ENCODE measurements around the gene RBM6. TPM values are rescaled to one million over a fixed set of nuclear protein-coding genes. Genes with fewer than 3 reads are reported as not detected.

Gene RBM6
- total and polyA plus RNA-seq, 9 of the 15 experiments (the other 6 are each of a cell fraction or from before 2014, with no cell fraction given) = 19.9 to 82.2 (median 57.8) TPM

GRCh38 chr3:50088725-50089608 lies 149.0 kb downstream of the RBM6 start, which contains the start of gene RBM5 (continued):
- TF ChIP-seq, protein P1, sequence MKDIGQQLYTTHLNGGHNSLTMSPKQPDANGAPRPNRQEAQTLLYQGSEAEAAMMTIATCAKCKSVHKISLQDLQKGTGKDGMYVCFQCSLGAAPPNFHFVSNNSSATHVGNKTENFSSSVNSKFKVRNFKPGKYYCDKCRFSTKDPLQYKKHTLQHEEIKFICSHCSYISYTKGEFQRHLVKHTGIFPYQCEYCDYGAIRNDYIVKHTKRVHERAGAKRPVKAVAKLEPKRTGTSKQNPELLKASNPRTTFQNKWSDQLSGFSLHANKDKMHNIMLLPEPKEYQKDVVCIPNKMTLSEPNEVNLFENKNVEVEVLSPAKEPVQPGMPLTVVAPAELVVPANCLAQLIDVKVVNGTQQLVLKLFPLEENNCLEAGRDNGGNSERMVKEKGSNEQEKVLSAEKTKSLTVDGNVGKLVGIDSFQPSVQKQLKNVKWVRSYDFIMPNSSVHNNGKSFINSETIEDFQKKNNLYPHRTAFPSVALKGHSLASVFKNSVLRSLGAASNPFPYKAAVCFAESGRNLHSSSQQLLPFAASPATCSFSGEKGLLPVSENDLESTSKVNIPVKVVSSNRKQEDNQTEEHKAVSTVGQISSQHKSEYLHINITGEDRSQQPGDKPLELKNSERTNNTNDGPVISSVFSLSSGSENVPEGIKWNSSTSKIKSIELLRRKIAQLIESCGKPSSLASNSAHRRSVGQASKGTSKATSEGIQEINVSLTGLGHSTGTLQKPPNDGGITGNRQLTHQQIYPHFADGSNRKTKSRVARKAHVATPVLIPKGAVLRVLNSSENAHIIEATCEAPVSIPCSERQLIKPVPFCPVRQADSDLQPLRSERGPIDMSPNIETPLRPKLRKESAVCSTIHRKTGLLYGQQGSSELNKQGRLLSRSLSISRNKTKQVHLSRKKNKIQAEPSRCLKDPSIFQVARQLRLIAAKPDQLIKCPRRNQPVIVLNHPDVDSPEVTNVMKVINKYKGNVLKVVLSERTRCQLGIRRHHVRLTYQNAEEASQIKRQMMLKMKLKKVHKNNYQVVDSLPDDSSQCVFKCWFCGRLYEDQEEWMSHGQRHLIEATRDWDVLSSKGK (CRISPR knock-in tag; IDR thresholded peaks at IDR 0.05) = no peak
- no peak for TF ChIP-seq FOXK1 (CRISPR knock-in tag; IDR thresholded peaks at IDR 0.05; ENCODE audit: borderline replicate concordance)
- TF ChIP-seq ZNF354B (CRISPR knock-in tag; IDR thresholded peaks at IDR 0.05) = no peak
- TF ChIP-seq ZNF398 (CRISPR knock-in tag; IDR thresholded peaks at IDR 0.05) = no peak
- no peak for TF ChIP-seq SMARCC2 (IDR thresholded peaks at IDR 0.05; ENCODE audit: low read depth)
- peak; percentile 57 for TF ChIP-seq MEIS2 (IDR thresholded peaks at IDR 0.05; ENCODE audit: partially characterized antibody)
- TF ChIP-seq RAD51 (IDR thresholded peaks at IDR 0.05; ENCODE audit: borderline replicate concordance, low read depth) = no peak
- no peak for TF ChIP-seq KLF1 (tag; IDR thresholded peaks at IDR 0.05)
- TF ChIP-seq PRPF4 (IDR thresholded peaks at IDR 0.05; ENCODE audit: insufficient read depth, low read depth, low read length, poor library complexity, severe bottlenecking) = no peak
- no peak for TF ChIP-seq ZBED1 (IDR thresholded peaks at IDR 0.05)
- TF ChIP-seq, protein P2, sequence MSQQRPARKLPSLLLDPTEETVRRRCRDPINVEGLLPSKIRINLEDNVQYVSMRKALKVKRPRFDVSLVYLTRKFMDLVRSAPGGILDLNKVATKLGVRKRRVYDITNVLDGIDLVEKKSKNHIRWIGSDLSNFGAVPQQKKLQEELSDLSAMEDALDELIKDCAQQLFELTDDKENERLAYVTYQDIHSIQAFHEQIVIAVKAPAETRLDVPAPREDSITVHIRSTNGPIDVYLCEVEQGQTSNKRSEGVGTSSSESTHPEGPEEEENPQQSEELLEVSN (IDR thresholded peaks at IDR 0.05; ENCODE audit: borderline replicate concordance in 1 of 2, extremely low read depth in 1 of 2, insufficient read depth in 1 of 2, insufficient read length in 1 of 2, low read depth in 1 of 2, low read length in 1 of 2, poor library complexity in 1 of 2, severe bottlenecking in 1 of 2) = peak in 1 of 2 experiments; percentile 28
- TF ChIP-seq ETV6 (IDR thresholded peaks at IDR 0.05; ENCODE audit: borderline replicate concordance in 1 of 2, low read depth in 2 of 2, low read length in 1 of 2) = no peak
- no peak for TF ChIP-seq ETV6 (CRISPR knock-in tag; IDR thresholded peaks at IDR 0.05; ENCODE audit: borderline replicate concordance)
- TF ChIP-seq TRIM24 (IDR thresholded peaks at IDR 0.05) = no peak
- no peak for TF ChIP-seq HDAC2 (IDR thresholded peaks at IDR 0.05)
- TF ChIP-seq EWSR1 (IDR thresholded peaks at IDR 0.05; ENCODE audit: borderline replicate concordance, low read depth, partially characterized antibody) = no peak
- TF ChIP-seq PHF8 (IDR thresholded peaks at IDR 0.05; ENCODE audit: borderline replicate concordance, low read length) = peak; percentile 87
- peak; percentile 80 for TF ChIP-seq TBP (optimal IDR thresholded peaks at IDR 0.05; ENCODE audit: low read depth, low read length)
- TF ChIP-seq, protein P3, sequence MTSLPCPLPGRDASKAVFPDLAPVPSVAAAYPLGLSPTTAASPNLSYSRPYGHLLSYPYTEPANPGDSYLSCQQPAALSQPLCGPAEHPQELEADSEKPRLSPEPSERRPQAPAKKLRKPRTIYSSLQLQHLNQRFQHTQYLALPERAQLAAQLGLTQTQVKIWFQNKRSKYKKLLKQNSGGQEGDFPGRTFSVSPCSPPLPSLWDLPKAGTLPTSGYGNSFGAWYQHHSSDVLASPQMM (CRISPR knock-in tag; IDR thresholded peaks at IDR 0.05) = no peak
- TF ChIP-seq RBFOX2 (IDR thresholded peaks at IDR 0.05; ENCODE audit: low read depth, low read length) = peak; percentile 90
- TF ChIP-seq STAT5B (CRISPR knock-in tag; IDR thresholded peaks at IDR 0.05) = no peak
